ENCODE measurements around the gene PLXNA2.

DNA sequence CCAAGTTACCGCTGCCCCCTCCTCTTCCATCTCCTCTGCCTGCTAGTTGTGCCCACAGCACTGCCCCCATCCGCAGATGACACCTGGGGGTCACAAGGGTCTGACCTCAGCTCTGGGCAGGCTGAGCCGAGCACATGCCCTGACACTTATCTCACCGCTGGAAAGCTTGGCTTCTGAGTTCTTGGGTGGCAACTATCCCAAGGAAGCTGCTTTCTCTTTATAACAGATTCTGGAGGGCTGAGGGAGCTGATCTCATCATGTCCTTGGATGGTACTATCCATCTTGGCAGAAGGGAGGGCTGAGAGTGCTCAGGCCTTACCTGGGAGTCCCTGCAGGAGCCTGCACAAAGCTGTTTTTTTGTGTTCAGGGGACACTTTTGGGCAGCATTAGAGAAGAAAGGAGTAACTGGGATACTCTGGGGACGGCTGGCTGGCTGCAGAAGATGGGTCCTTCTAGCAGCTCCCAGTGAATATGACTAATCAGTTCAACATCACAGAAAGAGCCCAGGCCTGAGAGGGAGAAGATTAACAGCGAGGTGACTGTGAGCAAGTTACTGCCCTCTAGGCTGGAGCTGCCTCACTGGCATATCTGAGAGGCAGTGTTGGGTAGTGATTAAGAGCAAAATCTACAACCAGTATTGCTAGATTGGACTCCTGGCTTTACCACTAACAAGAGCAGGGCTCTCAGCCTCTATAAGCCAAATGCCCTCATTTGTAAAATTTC, 71.6 kb downstream of the PLXNA2 start:
- TF ChIP-seq ZSCAN20 (CRISPR knock-in tag; IDR thresholded peaks at IDR 0.05) (no peak), HDAC2 (IDR thresholded peaks at IDR 0.05) (no peak)
- TF ChIP-seq, protein P1, sequence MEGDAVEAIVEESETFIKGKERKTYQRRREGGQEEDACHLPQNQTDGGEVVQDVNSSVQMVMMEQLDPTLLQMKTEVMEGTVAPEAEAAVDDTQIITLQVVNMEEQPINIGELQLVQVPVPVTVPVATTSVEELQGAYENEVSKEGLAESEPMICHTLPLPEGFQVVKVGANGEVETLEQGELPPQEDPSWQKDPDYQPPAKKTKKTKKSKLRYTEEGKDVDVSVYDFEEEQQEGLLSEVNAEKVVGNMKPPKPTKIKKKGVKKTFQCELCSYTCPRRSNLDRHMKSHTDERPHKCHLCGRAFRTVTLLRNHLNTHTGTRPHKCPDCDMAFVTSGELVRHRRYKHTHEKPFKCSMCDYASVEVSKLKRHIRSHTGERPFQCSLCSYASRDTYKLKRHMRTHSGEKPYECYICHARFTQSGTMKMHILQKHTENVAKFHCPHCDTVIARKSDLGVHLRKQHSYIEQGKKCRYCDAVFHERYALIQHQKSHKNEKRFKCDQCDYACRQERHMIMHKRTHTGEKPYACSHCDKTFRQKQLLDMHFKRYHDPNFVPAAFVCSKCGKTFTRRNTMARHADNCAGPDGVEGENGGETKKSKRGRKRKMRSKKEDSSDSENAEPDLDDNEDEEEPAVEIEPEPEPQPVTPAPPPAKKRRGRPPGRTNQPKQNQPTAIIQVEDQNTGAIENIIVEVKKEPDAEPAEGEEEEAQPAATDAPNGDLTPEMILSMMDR (IDR thresholded peaks at IDR 0.05) = no peak
